Ovary (tissue), 3 donors: ENCODE data around the gene ZRANB1.

Experiments
- CTCF ChIP-seq, 3 donors: fragments of 450-650 bp in 2 of 3; fragments of 200-600 bp in 1 of 3; IDR thresholded peaks; one replicate each; pipeline versions ENCODE4 v1.5.1 to v1.8.0; 2016 to 2022; ENCODE audit warnings: antibody characterized with exemption in 3 of 3, mild to moderate bottlenecking in 1 of 3
- POLR2A ChIP-seq: fragments of 450-650 bp; IDR thresholded peaks from one replicate; pipeline ENCODE4 v1.6.1; 2017; ENCODE audit warnings: antibody characterized with exemption, mild to moderate bottlenecking, moderate library complexity
- donor health status: DM: no; HTN: no; CAD: no.

GRCh38 chr10:124955868-124956267 is 13.9 kb downstream of the ZRANB1 start:
- TF ChIP-seq CTCF (IDR thresholded peaks at IDR 0.05) (no peak), POLR2A (no peak)
